ENCODE measurements around the gene MAT2B. TPM values are rescaled to one million over a fixed set of nuclear protein-coding genes. Genes with fewer than 3 reads are reported as not detected.

The MAT2B gene
- total and polyA plus RNA-seq, 2 of the 8 experiments (the other 6 are each of a cell fraction or from before 2014, with no cell fraction given) = 33.9 to 65.2 TPM

DNA sequence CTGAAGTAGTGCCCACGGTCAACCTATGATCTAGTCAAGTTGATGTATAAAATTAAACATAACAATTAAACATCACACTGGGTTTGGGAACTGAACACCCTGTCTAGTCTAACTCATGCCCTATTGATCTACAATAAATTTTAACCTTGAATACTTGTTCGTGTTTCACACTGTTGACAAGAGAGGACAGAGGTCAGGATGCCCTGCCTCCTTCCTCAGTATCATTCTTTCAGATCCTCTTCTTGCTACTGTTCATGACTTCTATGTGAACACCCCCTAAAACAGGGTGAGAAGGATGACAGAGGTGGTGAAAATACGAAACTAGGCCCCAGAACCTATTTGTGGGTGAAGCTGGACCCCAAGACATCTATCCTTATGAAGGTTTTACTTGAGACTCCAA is 8.1 kb upstream of the MAT2B start:
- ChIA-PET POLR2A (ENCODE audit: partially characterized antibody) (interaction anchor here (1.6 to 2.3 kb wide), 2 partner anchors 7 to 14 kb away, joined by 3 to 14 read pairs; partner anchors contain the start of gene MAT2B), CTCF (ENCODE audit: partially characterized antibody) (interaction anchor here (0.5 to 1.1 kb wide), 3 partner anchors 8 to 56 kb away, joined by 3 read pairs; no protein-coding TSS in a partner anchor)
- no peak for DNase-seq (ENCODE audit: low read depth in 1 of 2, low spot score in 2 of 2)
- Histone ChIP-seq H3K18ac (ENCODE audit: extremely low read depth, low read length) (no peak overlapping the region), H2BK20ac (ENCODE audit: low read length) (no peak overlapping the region), H4K20me1 (replicated peaks in 1 of 2; ENCODE audit: control insufficient read depth in 1 of 2, insufficient read depth in 2 of 2, low read length in 2 of 2) (no peaks in the 10 kb centered on the region), H3K23ac (ENCODE audit: insufficient read length) (no peak overlapping the region), H3K4me2 (ENCODE audit: insufficient read depth in 1 of 2, low read depth in 2 of 2, low read length in 2 of 2) (no peak overlapping the region), H3K27ac (ENCODE audit: low read depth, low read length) (no peak overlapping the region), H4K5ac (ENCODE audit: insufficient read length, low read depth, low read length) (no peak overlapping the region), H2BK5ac (ENCODE audit: low read depth, low read length) (no peak overlapping the region), H3K23me2 (ENCODE audit: low read depth, low read length) (no peaks in the 10 kb centered on the region), H3K4me3 (ENCODE audit: extremely low read depth in 1 of 4, insufficient read depth in 2 of 4, low read depth in 3 of 4, low read length in 4 of 4) (no peak overlapping the region), H3K79me1 (ENCODE audit: low read depth, low read length) (no peaks in the 10 kb centered on the region), H3K4ac (replicated peaks; ENCODE audit: insufficient read length, low read depth, low read length) (no peak overlapping the region), H2BK12ac (ENCODE audit: low read depth, low read length) (no peak overlapping the region), H3K79me2 (ENCODE audit: control insufficient read depth in 1 of 2, insufficient read depth in 2 of 2, low read length in 2 of 2) (no peaks in the 10 kb centered on the region), H2BK120ac (replicated peaks; ENCODE audit: low read depth, low read length) (no peak overlapping the region), H4K8ac (ENCODE audit: extremely low read depth, insufficient read depth, low read length) (no peak overlapping the region), H3K36me3 (ENCODE audit: control insufficient read depth in 2 of 4, insufficient read depth in 4 of 4, low read length in 3 of 4) (peaks cover 2 to 7% (median 5%) of the 10 kb centered on the region in 4 experiments; a peak in 4 of 8 replicates), H4K91ac (replicated peaks; ENCODE audit: insufficient read length, low read length) (no peak overlapping the region), H3K9me3 (ENCODE audit: insufficient read depth in 2 of 2, low read depth in 1 of 2, low read length in 1 of 2) (no peaks in the 10 kb centered on the region), H2AFZ (ENCODE audit: low read length) (no peak overlapping the region), H3K9ac (replicated peaks in 1 of 4; ENCODE audit: extremely low read depth in 1 of 4, low read depth in 3 of 4, low read length in 3 of 4) (no peak overlapping the region), H3K56ac (replicated peaks; ENCODE audit: insufficient read length, low read depth, low read length) (no peak overlapping the region), H2AK5ac (ENCODE audit: low read depth, low read length) (no peak overlapping the region), H2BK15ac (ENCODE audit: low read length) (no peak overlapping the region), H3K27me3 (replicated peaks in 1 of 4; ENCODE audit: control insufficient read depth in 3 of 4, extremely low read depth in 1 of 4, insufficient read depth in 3 of 4, low read length in 3 of 4) (no peaks in the 10 kb centered on the region), H3K4me1 (replicated peaks in 1 of 4; ENCODE audit: control insufficient read depth in 3 of 4, insufficient read depth in 4 of 4, low read length in 3 of 4) (peaks cover 0 to 2% (median under 1%) of the 10 kb centered on the region in 4 experiments; a peak in 2 of 7 replicates), H3K14ac (ENCODE audit: insufficient read length) (no peak overlapping the region)
- WGBS, 2 experiments (ENCODE audit: extremely low coverage in 1 of 2, insufficient coverage in 1 of 2, insufficient read length in 1 of 2, insufficient replicate concordance in 2 of 2, low coverage in 1 of 2, low lambda C conversion rate in 2 of 2, missing lambda C conversion rate in 1 of 2) = 83% methylated on average over 3 of the region's 3 CpGs; no CpG with 5 or more reads in 1 of the 2 experiments
- no peak for FAIRE-seq
